ENCODE data around the gene RHBG.
"Not testable (repeated sequence)": the region's sequence is repeated elsewhere in the genome, so short reads cannot be mapped to it uniquely, and the experiment has no call there.

RHBG gene

DNA sequence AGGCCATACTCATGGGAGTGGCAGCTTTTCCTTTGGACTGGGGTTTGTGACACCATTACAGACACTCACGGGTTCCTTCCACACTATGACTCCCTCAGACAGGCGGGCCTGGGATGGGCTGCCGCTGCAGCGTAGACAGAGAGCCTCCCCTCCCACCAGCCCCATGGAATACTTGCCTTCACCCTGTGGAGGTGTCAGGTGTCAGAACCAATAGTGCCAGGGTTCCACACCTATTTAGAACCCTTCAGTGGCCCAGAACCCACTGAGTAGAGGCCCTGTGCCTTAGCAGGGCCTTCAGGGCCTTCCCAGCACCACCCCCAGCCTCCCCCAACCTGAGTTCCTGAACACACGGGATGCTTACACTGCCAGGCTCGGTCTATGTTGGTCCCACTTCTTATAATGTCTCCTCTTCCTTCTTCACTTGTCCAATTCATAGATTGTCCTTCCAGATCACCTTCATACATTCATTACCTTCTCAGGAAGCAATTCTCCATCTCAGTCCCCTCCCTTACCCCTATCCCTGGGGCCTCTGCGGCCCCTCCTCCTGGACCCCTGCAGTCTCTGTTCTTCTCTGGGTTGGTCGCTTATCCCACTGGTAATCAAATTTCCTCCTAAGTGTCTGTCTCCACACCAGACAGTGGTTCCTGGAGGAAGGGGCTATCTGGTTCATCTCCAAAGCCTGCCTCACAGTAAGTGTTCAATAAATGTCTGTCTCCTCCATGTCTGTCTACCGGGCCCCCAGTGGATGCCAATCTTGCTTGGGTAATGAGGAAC lies 1.4 kb upstream of the RHBG start:
- in situ Hi-C loops (cut with HindIII; ENCODE audit: low pct_ligation_motif_present, low sequenced_read_pairs) = no loop called here
- Histone ChIP-seq H3K36me3 (replicated peaks) (no peaks in the 10 kb centered on the region), H3K4me3 (ENCODE audit: low read depth, low read length) (no peak overlapping the region), H3K27ac (no peak overlapping the region), H3K27me3 (replicated peaks) (peaks cover 12% of the 10 kb centered on the region)
- TF ChIP-seq, protein P1, sequence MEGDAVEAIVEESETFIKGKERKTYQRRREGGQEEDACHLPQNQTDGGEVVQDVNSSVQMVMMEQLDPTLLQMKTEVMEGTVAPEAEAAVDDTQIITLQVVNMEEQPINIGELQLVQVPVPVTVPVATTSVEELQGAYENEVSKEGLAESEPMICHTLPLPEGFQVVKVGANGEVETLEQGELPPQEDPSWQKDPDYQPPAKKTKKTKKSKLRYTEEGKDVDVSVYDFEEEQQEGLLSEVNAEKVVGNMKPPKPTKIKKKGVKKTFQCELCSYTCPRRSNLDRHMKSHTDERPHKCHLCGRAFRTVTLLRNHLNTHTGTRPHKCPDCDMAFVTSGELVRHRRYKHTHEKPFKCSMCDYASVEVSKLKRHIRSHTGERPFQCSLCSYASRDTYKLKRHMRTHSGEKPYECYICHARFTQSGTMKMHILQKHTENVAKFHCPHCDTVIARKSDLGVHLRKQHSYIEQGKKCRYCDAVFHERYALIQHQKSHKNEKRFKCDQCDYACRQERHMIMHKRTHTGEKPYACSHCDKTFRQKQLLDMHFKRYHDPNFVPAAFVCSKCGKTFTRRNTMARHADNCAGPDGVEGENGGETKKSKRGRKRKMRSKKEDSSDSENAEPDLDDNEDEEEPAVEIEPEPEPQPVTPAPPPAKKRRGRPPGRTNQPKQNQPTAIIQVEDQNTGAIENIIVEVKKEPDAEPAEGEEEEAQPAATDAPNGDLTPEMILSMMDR (IDR thresholded peaks at IDR 0.05; ENCODE audit: low read depth, low read length, missing control alignments) = no peak
- DNase-seq = no peak

DNA sequence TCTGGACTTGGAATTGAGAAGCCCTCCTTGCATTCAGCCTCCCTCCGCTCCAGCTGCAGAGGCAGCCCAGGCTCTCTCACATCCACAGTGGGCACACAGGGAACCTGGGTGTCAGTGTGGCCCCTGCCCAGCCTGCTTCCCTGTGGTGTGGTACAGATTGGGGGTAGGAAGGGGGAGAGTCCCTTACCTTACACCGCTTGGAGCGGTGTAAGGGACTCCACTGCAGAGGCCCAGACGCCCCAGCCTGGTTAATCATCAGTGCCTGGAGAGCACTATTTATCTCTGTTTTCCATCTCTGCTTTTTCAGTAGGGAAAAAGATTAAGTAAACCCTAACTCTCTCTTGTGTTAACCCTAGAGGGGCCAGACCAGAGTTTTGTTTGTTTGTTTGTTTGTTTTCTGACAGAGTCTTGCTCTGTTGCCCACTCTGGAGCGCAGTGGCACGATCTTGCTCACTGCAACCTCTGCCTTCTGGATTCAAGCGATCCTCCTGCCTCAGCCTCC lies 803 bp upstream of the RHBG start:
- TF ChIP-seq, protein P1 (IDR thresholded peaks at IDR 0.05; ENCODE audit: low read depth, low read length, missing control alignments) = no peak
- in situ Hi-C loops (cut with HindIII; ENCODE audit: low pct_ligation_motif_present, low sequenced_read_pairs) = no loop called here
- Histone ChIP-seq H3K27ac (no peak overlapping the region), H3K36me3 (replicated peaks) (no peaks in the 10 kb centered on the region), H3K4me3 (ENCODE audit: low read depth, low read length) (no peak overlapping the region), H3K27me3 (replicated peaks) (peaks cover 16% of the 10 kb centered on the region)
- no peak for DNase-seq

DNA sequence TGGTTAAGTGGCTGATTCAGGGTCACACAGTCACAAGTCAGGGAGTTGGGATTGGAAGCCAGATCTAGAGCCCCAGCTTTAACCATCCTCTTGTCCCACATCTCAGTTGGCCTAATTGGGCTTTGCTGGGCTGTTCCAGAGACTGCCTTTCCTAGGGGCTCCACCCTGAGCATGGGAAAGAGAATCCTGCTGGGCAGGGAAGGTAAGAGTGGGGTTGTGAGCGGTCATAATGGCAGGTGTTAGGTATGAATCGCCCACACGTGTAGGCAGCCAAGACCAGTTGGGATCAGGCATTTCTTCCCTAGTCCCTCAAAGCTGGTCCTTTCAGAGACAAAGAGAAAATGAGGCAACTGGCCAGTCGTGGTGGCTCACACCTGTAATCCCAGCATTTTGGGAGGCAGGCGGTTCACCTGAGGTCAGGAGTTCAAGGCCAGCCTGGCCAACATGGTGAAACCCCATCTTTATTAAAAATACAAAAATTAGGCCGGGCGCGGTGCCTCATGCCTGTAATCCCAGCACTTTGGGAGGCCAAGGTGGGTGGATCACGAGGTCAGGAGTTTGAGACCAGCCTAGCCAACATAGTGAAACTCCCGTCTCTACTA lies 775 bp downstream of the RHBG start:
- DNase-seq; H3K4me3 ChIP-seq (ENCODE audit: low read depth, low read length); in situ Hi-C loops (cut with HindIII; ENCODE audit: low pct_ligation_motif_present, low sequenced_read_pairs): not testable (repeated sequence)

DNA sequence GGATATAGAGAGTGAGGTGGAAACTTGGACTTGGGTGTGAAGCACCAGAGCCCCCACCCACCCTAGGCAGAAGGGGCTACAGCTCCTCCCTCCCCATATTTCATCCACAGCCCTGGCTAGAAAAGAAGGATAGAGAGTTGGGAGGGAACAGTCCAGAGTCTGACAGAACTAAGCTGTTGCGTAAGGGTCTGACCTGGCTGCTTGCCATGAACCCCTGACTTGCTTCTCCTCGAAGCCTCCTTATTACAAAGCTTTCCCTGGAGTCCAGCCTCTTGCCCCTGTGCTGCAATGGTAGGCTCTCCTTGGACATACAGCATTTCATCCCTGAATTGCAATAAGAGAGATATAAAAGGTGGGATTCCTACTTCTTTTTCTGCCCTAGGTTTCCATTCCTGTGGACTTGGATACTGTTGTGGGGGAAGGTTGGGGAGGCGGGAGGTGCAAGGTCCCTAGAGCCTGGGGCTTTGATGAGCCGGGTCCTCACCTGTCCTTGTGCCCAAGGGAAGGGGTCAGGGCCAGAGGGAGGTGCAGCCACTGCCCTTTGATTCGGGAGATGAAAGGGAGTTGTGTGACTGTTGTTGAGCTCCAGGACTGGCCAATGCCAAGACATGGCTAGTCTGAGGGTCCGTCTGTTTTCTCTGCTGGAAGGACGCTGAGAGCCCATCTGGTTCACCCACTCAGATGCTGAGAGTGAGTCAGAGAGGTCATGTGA lies 2.7 kb downstream of the RHBG start:
- no peaks in the 10 kb centered on the region for H3K36me3 ChIP-seq (replicated peaks)
- peak; percentile 39 for DNase-seq
- H3K4me3 ChIP-seq (ENCODE audit: low read depth, low read length) = no peak overlapping the region
- TF ChIP-seq, protein P1 (IDR thresholded peaks at IDR 0.05; ENCODE audit: low read depth, low read length, missing control alignments) = no peak
- peaks cover 16% of the 10 kb centered on the region for H3K27me3 ChIP-seq (replicated peaks)
- H3K27ac ChIP-seq = no peak overlapping the region
- in situ Hi-C loops (cut with HindIII; ENCODE audit: low pct_ligation_motif_present, low sequenced_read_pairs) = no loop called here

More for the DNA sequence above, 775 bp downstream of the RHBG start:
- H3K27me3 ChIP-seq (replicated peaks) = peaks cover 16% of the 10 kb centered on the region
- not testable (repeated sequence) for H3K27ac ChIP-seq; H3K36me3 ChIP-seq (replicated peaks)

DNA sequence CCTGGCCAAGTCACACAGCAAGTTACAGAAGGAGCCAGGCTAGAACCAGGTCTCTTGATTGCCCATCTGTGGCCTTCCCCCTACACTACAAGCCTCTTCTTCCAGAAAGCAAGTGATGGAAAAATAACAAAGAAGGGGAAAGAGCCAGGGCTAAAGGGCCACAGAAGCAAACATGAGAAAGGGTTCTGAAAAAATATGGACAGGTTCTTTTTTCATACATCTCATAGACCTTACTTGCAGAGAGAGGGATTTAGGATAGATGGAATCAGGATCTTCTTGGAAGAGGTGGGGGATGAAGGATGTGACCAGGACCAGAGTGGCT lies 3.2 kb downstream of the RHBG start:
- Histone ChIP-seq H3K36me3 (replicated peaks) (no peaks in the 10 kb centered on the region), H3K27me3 (replicated peaks) (peaks cover 16% of the 10 kb centered on the region), H3K4me3 (ENCODE audit: low read depth, low read length) (no peak overlapping the region), H3K27ac (no peak overlapping the region)
- TF ChIP-seq, protein P1 (IDR thresholded peaks at IDR 0.05; ENCODE audit: low read depth, low read length, missing control alignments) = no peak
- no peak for DNase-seq
- in situ Hi-C loops (cut with HindIII; ENCODE audit: low pct_ligation_motif_present, low sequenced_read_pairs) = no loop called here

DNA sequence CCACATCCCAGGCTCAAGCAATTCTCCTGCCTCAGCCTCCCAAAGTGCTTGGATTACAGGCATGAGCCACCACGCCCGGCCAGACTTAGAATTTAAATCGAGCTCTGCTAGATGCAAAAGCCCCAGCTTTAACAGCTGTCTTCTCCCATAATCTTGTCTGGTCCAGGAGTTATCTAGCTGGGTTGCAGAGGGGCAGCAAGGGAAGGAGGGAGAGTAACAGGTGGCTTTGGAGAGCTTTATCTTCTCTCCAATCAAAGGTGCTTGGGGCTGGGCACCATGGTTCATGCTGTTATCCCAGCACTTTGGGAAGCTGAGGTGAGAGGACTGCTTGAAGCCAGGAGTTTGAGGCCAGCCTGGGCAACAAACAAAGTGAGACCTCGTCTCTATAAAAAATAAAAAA lies 3.9 kb downstream of the RHBG start:
- Histone ChIP-seq H3K36me3 (replicated peaks) (no peaks in the 10 kb centered on the region), H3K27ac (no peak overlapping the region), H3K4me3 (ENCODE audit: low read depth, low read length) (no peak overlapping the region), H3K27me3 (replicated peaks) (peaks cover 16% of the 10 kb centered on the region)
- TF ChIP-seq, protein P1 (IDR thresholded peaks at IDR 0.05; ENCODE audit: low read depth, low read length, missing control alignments) = no peak
- in situ Hi-C loops (cut with HindIII; ENCODE audit: low pct_ligation_motif_present, low sequenced_read_pairs) = no loop called here
- no peak for DNase-seq
